DMS 273 (cell line): Measurements from ENCODE around the gene LRP2.
"Not testable (repeated sequence)": the region's sequence is repeated elsewhere in the genome, so short reads cannot be mapped to it uniquely, and the experiment has no call there.

ENCODE experiments used
- DNase-seq: peaks from one replicate; lab custom pipeline; 2025; ENCODE audit not compliant: unreplicated experiment; lab: John Stamatoyannopoulos, UW

The LRP2 gene

DNA sequence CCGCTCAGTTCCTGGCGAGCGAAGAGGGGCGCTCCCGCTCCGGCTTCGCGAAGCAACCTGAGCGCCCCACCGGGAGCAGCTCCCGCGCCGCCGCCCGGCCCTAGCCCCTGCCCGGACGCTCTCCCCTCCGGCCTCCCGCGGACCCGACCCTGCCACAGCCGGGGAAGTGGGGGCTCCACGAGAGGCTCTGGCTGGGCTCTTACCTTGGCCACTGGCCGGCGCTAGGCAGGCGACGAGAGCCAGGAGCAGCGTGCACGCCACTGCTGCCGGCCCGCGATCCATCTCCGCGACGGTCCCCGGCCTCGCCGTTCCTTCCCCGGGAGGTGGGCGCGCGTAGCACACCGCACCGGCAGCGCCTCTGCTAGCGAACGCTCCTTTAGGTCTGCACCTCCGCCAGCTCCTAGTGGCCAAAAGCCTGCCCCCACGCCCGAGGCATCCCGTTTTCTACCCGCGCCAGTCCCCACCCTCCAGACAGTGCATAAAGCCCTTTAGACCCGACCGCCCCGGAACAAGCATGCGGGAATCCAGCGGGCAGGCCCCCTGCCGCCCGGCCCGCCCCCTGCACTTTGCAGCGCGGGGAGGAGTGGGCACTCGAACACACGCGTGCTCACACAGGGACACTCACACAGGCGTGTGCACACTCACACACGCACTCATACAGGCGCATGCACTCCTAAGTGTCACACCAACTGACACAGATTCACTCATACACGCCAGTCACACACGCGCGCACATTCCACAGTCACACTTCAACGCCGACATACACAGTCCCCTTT lies at the start of gene LRP2:
LRP2 (minus strand) TSS at position 417 of the 776 bp plus-strand sequence; CDS start at position 282, 135 bp downstream.
- DNase-seq = peak; percentile 43

DNA sequence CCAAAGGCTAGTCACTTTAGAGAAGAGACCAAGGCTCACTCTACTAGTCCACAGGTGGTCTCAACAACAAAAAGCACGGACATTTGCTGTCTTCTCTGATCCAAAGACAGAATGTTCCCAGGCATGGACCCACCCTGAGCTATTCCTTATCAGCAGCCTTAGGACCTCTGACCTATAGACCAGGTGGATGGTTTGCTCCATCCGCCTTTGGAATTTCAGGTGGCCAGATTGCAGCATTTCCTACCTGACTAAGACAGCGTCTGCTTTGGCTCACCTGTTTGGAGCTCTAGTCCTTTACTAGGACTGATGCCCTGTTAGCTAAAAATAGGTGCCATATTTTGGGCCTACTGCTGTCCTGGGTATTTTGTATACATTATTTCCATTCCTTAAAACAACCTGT lies 44.6 kb upstream of the LRP2 start:
- DNase-seq = no peak

DNA sequence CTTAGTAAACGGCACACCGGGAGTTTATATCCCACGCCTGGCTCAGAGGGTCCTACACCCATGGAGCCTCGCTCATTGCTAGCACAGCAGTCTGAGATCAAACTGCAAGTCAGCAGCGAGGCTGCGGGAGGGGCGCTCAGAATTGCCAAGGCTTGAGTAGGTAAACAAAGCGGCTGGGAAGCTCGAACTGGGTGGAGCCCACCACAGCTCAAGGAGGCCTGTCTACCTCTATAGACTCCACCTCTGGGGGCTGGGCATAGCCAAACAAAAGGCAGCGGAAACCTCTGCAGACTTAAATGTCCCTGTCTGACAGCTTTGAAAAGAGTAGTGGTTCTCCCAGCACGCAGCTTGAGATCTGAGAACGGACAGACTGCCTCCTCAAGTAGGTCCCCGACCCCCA lies 37.2 kb upstream of the LRP2 start:
- not testable (repeated sequence) for DNase-seq

DNA sequence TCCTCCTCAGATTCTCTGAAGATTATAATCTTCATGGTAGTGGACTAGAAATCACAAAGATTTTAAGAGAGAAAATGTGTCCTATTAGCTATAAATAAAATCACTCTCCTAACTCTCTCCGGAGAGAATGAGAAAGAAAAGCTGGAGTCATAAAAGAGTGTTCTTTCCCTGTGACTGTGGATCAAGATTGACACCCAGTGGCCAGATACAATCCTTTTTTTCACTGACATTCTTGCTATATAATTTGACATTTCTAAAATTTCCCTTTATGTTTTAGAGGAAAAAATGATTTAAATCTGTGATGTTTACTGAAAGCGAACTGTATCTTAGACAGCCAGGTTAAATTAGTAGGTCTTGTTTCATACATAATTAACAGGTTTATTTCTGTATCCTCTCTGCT lies 35.4 kb upstream of the LRP2 start:
- DNase-seq = peak; percentile 45

DNA sequence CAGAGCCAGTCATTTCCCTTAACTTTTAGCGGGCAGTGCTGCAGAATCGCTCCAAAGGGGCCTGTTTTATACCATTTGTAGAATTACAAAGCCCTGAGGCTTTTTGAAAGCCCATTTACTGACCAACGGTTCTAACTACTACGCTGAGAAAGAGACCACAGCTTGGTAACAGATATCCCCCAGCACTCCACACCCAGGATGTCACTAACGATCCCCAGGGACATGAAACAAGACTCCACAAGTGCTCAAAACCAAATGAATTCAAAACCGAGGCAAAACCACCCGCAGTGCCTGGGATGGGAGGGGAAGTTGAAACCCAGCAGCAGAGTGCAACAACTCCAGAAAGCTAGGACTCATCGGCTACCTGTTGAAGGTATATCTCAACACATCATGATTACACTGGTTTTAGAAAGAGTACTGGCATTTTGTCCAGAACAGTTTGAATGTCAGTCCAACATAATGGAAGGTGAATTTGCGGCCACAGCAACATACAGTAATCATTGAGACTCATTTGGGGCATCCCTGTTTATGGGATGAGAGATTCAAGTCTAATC lies 33.6 kb upstream of the LRP2 start:
- no peak for DNase-seq

DNA sequence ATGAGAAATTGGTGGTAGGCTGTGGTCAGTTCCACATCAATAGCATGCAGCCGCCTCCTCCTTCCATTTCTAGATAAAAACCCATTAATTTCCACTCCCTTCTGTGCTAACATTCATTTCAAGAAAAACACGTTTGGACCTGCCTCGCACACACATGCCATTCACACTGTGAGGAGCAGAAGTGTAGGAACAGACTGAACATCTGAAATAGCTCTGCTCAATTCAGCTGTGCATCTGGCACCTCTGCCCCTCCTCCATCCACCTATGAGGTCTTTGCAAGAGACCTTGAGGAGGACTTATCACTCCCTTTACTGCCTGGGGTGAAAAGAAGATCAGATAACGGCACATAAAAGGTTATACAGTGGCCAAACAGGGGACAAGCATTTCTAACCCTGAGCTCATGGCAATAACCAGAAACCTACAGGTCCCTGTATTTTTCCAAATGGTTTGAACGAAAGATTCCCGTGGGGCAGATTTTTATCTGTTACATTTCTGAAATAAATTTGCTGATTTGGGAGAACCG lies 30.8 kb upstream of the LRP2 start:
- DNase-seq = peak; percentile 78

DNA sequence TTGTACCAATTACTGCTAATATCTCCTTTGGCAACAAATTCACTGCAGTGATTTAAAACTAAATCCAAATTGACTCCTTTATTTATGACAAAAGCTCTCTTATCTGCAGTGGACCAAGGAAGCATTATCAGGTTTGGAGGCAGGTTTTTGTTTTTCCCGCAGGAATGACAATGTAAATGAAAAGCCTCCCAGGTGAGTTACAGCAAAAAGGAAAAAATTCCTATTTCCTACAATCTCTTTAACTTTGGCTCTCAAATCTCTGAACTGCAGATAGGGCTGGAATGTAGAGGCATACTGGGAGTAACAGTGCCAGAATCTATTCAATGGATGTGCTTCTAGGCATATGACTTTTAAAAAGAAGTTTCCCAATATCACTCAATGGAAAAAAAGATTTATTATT lies 28.9 kb upstream of the LRP2 start:
- DNase-seq = no peak

DNA sequence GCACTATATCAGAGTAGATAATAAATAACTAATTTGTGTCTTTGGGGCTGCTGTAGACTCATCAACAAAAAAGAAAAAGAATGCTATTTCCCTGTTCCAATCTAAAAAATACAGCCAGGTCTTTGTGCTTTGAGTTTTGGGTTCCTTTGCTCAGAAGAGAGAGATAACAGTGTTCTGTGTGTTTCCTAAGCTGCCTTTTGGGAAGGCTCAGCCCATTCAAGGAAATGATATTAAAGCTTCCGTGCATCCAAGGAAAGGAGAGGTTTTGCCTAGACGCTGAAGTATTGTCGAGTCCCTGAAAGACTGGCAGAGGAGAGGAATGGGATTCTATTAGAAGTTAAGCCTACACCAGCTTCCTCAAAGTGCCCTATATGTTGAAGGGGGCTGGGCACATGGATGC lies 25.8 kb upstream of the LRP2 start:
- DNase-seq = no peak

DNA sequence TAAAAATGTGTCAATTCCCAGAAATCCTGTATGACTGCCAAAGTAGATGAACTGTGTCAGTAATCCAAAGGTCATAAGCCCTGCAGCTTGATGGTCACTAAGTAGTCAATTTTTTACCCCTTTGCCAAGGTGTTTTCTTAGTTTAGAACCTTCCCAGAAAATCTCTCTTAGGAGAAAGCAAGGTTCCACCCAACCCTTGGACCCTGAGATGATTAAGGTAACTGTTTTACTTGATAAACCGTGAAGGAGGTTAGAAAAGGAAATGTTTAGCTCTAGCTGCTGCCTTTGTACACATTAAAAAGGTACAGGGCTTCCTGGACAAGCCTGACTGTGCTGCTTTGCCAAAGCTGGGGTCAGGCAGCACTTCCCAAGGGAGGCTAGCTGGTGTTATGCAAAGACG lies 24.4 kb upstream of the LRP2 start:
- no peak for DNase-seq

DNA sequence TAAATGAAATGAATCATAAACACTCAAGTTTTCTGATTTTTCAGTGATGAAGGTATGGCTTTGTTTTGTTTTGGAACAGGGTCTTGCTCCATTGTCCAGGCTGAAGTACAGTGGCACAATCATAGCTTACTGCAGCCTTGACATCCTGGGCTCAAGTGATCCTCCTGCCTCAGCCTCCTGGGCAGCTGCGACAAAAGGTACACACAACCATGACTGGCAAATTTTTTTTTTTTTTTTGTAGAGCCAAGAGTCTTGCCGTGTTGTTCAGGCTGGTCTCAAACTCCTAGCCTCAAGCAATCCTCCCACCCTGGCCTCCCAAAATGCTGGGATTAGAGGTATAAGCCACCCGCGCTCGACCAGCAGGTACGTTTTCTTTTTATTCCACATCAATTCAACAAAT lies 22.5 kb upstream of the LRP2 start:
- DNase-seq = no peak

DNA sequence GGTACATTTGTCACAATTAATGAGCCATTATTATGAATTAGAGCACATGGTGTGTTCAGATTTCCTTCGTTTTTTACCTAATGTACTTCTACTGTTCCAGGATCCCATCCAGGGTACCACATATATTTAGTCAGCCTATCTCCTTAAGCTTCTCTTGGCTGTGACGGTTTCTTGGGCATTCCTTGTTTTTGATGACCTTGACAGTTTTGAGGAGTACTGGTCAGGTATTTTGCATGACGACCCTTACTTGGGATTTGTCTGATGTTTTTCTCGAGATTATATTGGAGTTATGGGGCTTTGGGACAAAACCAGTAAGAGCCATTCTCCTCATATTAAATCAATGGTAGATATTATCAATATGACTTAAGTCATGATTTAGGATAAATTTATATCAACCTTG lies 10.2 kb upstream of the LRP2 start:
- no peak for DNase-seq

DNA sequence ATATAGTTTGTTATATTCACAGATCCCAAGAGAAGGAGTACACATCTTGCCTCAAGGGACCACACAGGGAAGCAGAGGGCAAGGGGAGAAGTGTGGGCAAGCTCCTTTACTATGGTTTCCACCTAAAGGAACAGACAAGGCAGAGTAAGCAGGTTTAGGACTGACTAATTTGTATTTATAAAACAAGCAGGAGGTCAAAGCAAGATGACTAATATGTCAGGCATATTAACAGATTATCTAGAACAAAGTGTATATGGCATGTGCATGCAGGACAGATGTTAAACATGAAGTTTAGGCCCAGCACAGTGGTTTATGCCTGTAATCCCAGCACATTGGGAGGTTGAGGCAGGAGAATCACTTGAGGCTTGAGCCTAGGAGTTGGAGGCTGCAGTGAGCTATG lies 3.7 kb upstream of the LRP2 start:
- DNase-seq = no peak

DNA sequence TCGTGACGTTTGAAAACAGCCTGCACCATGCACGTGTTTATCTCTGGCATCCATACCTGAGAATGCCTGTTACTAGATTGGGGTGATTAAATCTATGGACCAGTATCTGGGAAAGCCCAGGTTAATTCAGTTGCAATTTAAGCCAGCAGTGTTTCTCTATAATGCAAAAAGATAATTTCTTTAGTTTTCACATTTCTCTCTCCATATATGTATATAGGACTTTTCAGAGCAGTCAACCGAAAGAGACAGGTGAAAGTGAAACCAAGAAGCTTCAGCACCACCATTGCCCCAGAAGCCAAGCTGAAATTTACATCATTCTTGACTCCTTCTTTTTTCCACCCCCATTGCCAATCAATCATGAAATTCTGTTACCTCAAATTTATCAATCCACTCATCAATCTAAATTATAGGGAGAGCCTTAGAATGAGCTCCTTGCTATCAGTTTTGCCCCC lies 2.7 kb upstream of the LRP2 start:
- DNase-seq = no peak

DNA sequence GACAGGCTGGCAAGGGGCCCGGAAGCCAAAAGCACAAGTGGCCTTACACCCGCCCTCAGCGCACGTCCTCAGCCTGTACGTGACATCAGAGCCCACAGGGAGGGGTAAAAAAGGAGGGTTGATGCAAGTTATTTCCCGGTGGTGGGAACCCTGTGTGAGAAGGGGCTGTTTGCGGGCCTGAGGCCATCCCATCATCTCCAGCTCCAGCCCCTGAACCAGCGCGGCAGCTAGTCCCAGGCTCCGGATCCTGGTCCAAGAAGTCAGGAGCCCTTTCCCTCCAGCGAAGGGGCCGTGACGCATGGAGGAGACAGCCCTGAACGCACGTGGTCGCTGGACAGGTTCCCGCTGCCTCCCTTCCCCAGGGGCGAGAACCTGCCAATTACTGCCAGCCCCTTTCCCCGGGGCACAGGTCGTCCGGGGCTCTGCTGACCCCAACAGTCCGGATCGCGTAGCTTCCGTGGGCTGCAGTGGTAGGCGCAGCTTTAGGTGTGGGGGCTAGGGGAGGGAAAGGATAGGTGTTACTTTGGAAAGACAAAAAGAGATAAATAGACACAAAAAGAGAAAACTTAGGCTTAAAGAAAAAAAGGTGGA lies 1.3 kb upstream of the LRP2 start:
- DNase-seq = peak; percentile 60

DNA sequence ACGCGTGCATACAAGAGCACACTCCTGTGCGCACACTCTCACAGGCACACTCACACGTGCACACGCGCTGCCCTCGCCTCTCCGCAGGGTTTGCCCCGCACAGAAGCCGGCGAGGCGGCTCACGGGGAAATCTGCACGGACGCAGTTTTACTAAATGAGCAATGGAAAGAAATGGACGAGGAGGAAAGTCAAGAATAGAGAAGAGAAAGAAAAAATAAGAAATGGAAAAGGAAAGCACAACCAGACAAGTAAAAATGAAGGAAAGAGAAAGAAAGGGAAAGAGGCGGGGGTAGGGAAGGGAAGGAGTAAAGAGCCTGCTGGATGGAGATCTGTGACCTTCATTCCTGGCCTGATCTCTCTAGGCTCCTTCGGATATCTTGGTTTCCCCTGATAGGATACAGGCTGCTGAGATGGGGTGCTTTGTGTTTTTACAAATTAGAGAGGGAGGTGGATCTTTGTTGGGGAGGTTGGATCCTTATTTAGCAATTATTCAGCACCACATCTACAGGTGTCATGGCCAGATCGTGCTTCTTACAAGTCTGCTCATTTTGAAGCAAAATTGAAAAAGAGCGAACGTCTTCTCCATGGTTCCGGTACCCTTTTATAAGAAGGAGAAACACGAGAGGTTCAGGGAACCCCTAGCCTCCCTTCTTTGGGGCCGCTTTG lies 693 bp upstream of the LRP2 start:
- peak; percentile 31 for DNase-seq

DNA sequence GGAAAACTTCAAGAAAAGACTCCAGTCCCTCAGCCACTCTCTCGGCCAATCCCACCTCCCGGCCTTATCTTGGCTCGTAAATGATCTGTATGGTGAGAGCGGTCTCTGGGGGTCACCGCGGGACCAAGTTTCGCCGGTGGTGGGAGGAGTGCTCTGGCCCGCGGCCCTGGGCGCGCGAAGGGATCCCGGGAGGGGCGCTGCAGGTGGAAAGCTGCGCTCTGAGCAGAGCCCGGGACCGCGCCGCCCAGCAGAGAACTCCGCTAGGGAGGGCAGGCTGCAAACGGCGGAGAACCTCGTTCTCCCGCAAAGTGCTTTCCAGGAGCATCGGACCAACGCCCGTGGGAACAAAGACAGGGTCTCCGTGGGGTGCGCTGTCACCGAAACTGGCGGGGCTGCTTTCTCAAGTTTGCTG lies 622 bp downstream of the LRP2 start:
- peak; percentile 58 for DNase-seq

DNA sequence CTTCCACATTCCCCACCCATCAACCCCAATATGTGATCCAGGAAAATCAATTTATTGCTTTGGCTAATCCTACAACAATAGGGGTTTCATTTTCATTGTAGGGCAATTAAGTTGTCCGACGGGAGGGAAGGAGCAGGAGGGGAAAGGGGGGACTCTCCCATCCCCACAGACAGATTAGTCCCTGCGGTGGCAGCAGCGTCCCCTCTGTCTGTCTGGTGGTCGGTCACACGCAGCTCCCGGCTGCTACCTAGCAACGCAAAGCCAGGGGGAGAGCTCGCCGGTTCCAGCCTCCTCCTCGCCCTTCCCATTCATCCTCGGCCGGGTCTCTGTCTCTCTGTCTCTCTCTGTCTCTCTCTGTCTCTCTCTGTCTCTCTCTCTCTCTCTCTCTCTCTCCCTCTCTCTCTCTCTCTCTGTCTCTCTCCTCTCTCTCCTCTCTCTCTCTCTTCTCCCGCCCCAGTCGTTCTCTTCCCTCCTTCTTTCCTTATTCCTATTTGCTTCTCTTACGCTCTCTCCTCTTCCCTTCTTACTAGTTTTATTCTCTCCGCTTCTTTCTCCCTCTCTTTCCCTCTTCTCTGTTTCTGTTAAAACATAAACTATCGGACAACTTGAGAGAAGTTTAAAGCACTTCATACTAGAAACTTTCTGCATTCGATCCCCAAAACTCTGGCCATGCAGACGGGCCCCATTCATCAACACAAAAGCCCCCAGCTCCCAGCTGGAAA lies 1.2 kb downstream of the LRP2 start:
- DNase-seq = peak; percentile 27

DNA sequence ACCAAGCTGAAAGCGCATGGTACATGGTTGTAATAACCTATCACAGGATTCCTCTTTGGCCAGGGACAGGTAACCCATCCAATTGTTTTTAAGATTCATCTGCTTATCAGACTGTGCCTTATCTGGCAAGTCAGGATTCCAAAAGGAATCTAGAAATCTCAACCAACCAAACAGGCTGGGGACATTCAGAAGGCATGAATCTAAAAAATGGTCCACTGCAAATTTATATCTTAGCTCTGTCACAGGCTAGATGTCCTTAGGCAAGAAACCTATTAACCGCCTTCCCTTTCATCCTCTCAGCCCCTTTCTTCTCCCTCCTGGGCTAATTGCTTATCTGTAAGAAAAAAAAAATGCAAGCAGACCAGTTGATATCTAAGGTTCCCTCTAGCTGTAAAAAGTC lies 4.3 kb downstream of the LRP2 start:
- DNase-seq = no peak

DNA sequence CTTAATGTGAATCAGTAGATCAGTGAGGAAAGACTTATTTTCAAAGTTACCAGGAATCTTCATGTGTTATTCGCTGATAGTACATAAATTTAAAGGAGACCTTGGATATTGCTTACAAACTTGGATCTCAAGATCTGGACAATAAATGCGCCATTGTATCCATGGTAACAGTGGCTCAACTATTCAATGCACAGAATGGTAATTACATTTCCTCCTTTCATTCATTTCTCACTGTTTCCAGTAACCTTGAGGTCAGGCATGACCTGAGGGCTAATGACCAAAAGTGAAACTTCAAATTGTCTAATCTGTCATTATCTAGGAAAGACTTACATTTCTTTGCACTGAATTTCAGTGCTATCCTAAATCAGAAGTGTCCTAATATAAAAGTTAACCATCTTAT lies 8.1 kb downstream of the LRP2 start:
- DNase-seq = no peak

DNA sequence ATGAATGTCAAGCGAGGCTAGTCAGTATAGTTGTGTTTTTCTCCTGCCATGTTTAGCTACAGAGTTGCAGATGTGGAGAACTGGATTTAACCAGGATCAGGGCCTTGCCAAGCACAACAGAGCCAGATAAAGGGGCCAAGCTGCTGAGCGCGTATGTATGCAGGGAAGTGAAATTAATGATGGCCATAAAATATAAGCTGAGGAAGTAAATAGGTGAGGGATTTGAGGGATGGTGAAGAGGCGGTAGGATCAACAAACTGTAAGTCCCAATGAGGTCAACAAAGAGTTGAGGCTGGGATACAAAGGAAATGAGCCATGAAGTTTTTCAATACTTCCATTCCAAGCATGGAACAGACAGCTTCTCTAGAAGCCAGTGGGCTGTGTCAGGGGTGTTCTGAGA lies 10.6 kb downstream of the LRP2 start:
- no peak for DNase-seq

DNA sequence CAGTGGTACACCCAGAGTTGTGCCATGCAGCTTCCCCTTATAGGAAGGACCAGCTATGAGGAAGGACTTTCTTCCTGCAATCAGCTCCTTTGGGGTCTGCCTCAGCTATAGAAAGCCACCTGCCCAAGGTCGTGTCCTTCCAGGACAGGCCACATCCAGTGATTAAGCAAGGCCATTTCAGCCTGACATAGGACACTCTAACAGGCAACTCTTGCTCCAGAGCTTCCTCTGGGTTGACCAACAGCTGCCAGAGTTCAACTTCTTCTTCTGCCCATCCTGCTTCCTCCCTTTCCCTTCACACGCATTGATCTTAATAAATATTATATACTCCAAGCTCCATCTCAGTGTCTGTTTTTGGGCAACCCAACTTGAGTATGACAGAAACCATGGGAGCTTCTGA lies 12.8 kb downstream of the LRP2 start:
- DNase-seq = no peak
